Measurements from ENCODE around the gene NOS2. TPM values are rescaled to one million over a fixed set of nuclear protein-coding genes. Genes with fewer than 3 reads are reported as not detected.
"Not testable (repeated sequence)": the region's sequence is repeated elsewhere in the genome, so short reads cannot be mapped to it uniquely, and the experiment has no call there.

NOS2 gene
- total RNA-seq, 1 donor from 2014 or later: not detected

GRCh38 chr17:27764589-27764988 is 35.7 kb downstream of the NOS2 start:
- Mint-ChIP-seq H3K27me3 (no peaks in the 10 kb centered on the region), H3K4me1 (no peaks in the 10 kb centered on the region), H3K27ac (no peak overlapping the region), H3K36me3 (ENCODE audit: low read depth) (no peaks in the 10 kb centered on the region), H3K9me3 (no peaks in the 10 kb centered on the region), H3K4me3 (no peak overlapping the region)
- CTCF ChIA-PET: no interaction called here
- no peak for TF ChIP-seq CTCF (IDR thresholded peaks at IDR 0.05)
- POLR2A ChIA-PET: no interaction called here
- intact Hi-C loops (cut with micrococcal nuclease): loop anchor here (5.0 kb wide), 1 partner anchor 653 kb away; no protein-coding TSS in a partner anchor
- DNase-seq (no peak), ATAC-seq (ENCODE audit: low read depth) (no peak)

DNA sequence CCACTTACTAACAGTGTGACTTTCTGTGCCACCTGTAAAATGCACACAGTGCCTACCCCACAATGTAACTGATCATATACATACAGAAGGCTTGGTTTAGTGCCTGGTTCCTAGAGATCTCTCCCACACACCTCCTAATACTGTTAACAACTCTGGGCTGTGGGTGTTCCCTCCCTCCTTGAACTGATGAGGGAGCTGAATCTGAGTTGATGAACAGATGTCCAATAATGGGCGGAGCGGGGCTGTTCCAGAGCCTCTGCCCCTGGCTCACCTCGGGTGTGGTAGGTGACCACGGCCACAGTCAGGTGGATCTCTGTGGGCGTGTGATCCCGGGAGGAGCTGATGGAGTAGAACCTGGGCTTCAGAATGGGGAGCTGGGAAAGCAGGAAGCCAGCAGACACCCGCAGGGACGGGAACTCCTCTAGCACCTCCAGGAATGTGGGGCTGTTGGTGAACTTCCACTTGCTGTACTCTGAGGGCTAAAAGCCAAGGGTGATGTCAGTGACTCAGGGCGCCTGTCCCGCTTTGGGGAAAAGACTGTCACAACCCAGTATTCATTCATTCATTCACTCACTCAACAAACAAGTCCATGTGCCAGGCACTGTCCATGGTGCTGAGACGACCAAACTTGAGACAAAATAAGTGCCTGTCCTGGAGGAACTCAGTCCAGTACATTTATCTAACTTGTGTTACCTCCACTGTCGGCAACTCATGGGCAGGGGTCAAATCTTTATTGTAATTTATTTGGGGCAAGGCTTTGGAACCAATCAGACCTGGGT is 37.6 kb downstream of the NOS2 start:
- ATAC-seq (ENCODE audit: low read depth) (no peak), DNase-seq (no peak)
- Mint-ChIP-seq H3K9me3 (no peaks in the 10 kb centered on the region), H3K27ac (no peak overlapping the region), H3K4me3 (no peak overlapping the region), H3K27me3 (peaks cover 4% of the 10 kb centered on the region), H3K4me1 (no peaks in the 10 kb centered on the region), H3K36me3 (ENCODE audit: low read depth) (no peaks in the 10 kb centered on the region)
- TF ChIP-seq CTCF (IDR thresholded peaks at IDR 0.05): no peak
- POLR2A ChIA-PET: no interaction called here
- intact Hi-C loops (cut with micrococcal nuclease): loop anchor here (5.0 kb wide), 1 partner anchor 655 kb away; no protein-coding TSS in a partner anchor
- CTCF ChIA-PET: interaction anchor here (1.6 to 2.5 kb wide), 2 partner anchors 43 to 118 kb away, joined by 3 to 13 read pairs; no protein-coding TSS in a partner anchor

DNA sequence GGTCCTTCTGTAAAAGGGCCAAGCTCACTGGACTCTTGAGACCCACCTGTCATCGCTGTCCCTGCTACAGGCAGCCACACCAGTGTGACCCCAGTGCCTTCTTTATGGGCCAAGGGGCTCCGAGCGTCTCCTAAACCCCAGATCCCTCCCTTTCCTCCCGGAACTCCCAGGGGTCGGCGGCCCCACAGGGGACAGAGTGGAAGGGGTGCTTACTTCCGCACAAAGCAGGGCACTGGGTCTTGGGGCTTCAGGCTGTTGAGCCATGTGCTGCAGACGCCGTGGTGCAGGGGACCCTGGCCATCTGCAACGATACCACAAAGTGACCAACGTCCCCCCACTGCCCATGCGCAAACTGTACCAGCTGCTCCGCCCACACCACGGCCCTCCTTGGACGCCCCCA is 39.4 kb downstream of the NOS2 start:
- H3K27me3 Mint-ChIP-seq; H3K27ac Mint-ChIP-seq; H3K4me1 Mint-ChIP-seq; ATAC-seq (ENCODE audit: low read depth); POLR2A ChIA-PET; H3K4me3 Mint-ChIP-seq; H3K36me3 Mint-ChIP-seq (ENCODE audit: low read depth); DNase-seq; H3K9me3 Mint-ChIP-seq: not testable (repeated sequence)
- CTCF ChIA-PET: interaction anchor here (1.5 to 2.5 kb wide), 2 partner anchors 106 to 119 kb away, joined by 11 to 91 read pairs; no protein-coding TSS in a partner anchor
- intact Hi-C loops (cut with micrococcal nuclease): loop anchor here (1.0 to 5.0 kb wide), 3 partner anchors 44 to 656 kb away; no protein-coding TSS in a partner anchor

- intact Hi-C loops (cut with micrococcal nuclease): loop anchor here (1.0 to 5.0 kb wide), 3 partner anchors 45 to 657 kb away; no protein-coding TSS in a partner anchor
- ChIA-PET POLR2A (no interaction called here), CTCF (interaction anchor here (0.8 to 2.5 kb wide), 10 partner anchors 45 to 656 kb away, joined by 3 to 91 read pairs (median 6); partner anchors contain the start of gene LYRM9)
- H3K4me1 Mint-ChIP-seq: no peaks in the 10 kb centered on the region
- H3K27ac Mint-ChIP-seq: no peak overlapping the region
- H3K9me3 Mint-ChIP-seq: no peaks in the 10 kb centered on the region
- ATAC-seq (ENCODE audit: low read depth): peak; percentile 50
- H3K36me3 Mint-ChIP-seq (ENCODE audit: low read depth): no peaks in the 10 kb centered on the region
- H3K27me3 Mint-ChIP-seq: peaks cover 4% of the 10 kb centered on the region
- TF ChIP-seq CTCF (IDR thresholded peaks at IDR 0.05): peak; percentile 66
- H3K4me3 Mint-ChIP-seq: no peak overlapping the region
- peak; percentile 73 for DNase-seq
These were observed 40.1 kb downstream of the NOS2 start for GRCh38 chr17:27760069-27760885.

GRCh38 chr17:27759528-27759927 is 40.8 kb downstream of the NOS2 start:
- Mint-ChIP-seq H3K27me3 (peaks cover 8% of the 10 kb centered on the region), H3K36me3 (ENCODE audit: low read depth) (no peaks in the 10 kb centered on the region), H3K27ac (no peak overlapping the region), H3K4me1 (no peaks in the 10 kb centered on the region), H3K9me3 (no peaks in the 10 kb centered on the region), H3K4me3 (no peak overlapping the region)
- DNase-seq (no peak), ATAC-seq (ENCODE audit: low read depth) (no peak)
- no peak for TF ChIP-seq CTCF (IDR thresholded peaks at IDR 0.05)
- POLR2A ChIA-PET: no interaction called here
- intact Hi-C loops (cut with micrococcal nuclease): no loop called here
- CTCF ChIA-PET: interaction anchor here (0.9 to 2.5 kb wide), 9 partner anchors 45 to 657 kb away, joined by 3 to 91 read pairs (median 7); partner anchors contain the start of gene LYRM9

Data from activated B cell treated with CpG ODN at 0.5 μM for 24 hours (primary cell).